Kidney epithelial cell (primary cell): ENCODE data around the gene ZP2. TPM values are rescaled to one million over a fixed set of nuclear protein-coding genes. Genes with fewer than 3 reads are reported as not detected.

Experiments used
- DNase-seq: peaks from one replicate; pipeline ENCODE4 v3.0.0-alpha.2; 2010; ENCODE audit warnings: low read depth
- H3K27me3 ChIP-seq: 2 replicates; pipeline ENCODE4 v1.6.0; 2011; ENCODE audit warnings: low read length; ENCODE audit not compliant: control insufficient read depth, insufficient read depth
- H3K36me3 ChIP-seq: 2 replicates; pipeline ENCODE4 v1.5.1; 2011; ENCODE audit warnings: low read length; ENCODE audit not compliant: control insufficient read depth, insufficient read depth
- H3K4me3 ChIP-seq: 2 replicates; pipeline ENCODE4 v1.5.1; 2011; ENCODE audit warnings: low read depth, mild to moderate bottlenecking, control low read depth, low read length
- CTCF ChIP-seq: IDR thresholded peaks from 2 replicates; pipeline ENCODE4 v1.5.1; 2011; ENCODE audit warnings: mild to moderate bottlenecking, moderate library complexity, low read length, control low read depth, inconsistent platforms; ENCODE audit not compliant: insufficient read depth, poor library complexity, severe bottlenecking
- total RNA-seq: library from RNA; depleted of rRNA; stranded (reverse); fragments of >200 nt; gene quantifications from 2 replicates; pipeline ENCODE4 v1.2.3, GENCODE V29; 2015

Gene ZP2
- total RNA-seq, 1 donor from 2014 or later, result not detected

DNA sequence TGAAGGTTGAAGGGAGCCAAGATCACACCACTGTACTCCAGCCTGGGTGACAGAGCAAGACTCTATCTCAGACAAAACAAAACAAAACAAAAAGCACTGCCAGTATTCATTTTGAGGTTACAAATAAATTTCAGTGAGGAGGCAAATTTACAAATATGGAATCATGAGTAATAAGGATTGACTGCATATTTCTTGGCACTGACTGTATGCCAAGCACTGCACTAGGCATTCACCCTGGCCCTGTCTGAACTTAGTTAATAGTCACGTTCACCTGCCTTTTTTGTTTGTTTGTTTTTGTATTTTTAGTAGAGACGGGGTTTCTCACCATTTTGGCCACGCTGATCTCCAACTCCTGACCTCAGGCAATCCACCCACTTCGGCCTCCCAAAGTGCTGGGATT, 47.8 kb downstream of the ZP2 start:
- no peak for DNase-seq
- Histone ChIP-seq H3K27me3 (no peaks in the 10 kb centered on the region), H3K4me3 (no peak overlapping the region), H3K36me3 (peaks cover 2% of the 10 kb centered on the region)
- no peak for TF ChIP-seq CTCF

GRCh38 chr16:21162661-21163151, 48.7 kb downstream of the ZP2 start:
- DNase-seq, result peak; percentile 19
- TF ChIP-seq CTCF, result no peak
- H3K36me3 ChIP-seq, result peaks cover 2% of the 10 kb centered on the region

GRCh38 chr16:21161211-21161610, 50.2 kb downstream of the ZP2 start:
- Histone ChIP-seq H3K27me3 (no peaks in the 10 kb centered on the region), H3K4me3 (no peak overlapping the region), H3K36me3 (no peaks in the 10 kb centered on the region)
- TF ChIP-seq CTCF, result no peak
- no peak for DNase-seq

More at GRCh38 chr16:21162661-21163151, 48.7 kb downstream of the ZP2 start:
- H3K4me3 ChIP-seq, result no peak overlapping the region
- H3K27me3 ChIP-seq, result no peaks in the 10 kb centered on the region

DNA sequence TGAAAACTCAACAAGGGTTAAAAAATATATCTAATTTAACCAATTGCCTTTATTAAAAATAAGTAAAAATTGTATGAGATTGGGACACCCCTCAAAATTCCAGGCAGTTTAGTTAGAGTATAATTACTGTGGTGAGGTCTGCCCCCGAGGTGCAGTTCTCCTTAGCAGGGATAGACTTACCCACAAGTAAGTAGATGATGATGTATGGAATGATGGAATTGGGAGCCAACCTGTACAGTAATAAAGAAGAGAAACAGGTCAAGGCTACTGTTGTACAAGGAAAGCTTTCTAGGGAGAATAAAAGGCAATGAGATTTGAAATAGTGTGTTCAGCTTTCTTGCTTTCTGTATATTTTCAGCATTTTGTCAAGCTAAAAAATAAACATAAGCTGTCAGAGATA, 51.1 kb downstream of the ZP2 start:
- TF ChIP-seq CTCF, result no peak
- H3K36me3 ChIP-seq, result no peaks in the 10 kb centered on the region
- DNase-seq, result no peak
- H3K4me3 ChIP-seq, result no peak overlapping the region
- H3K27me3 ChIP-seq, result no peaks in the 10 kb centered on the region

DNA sequence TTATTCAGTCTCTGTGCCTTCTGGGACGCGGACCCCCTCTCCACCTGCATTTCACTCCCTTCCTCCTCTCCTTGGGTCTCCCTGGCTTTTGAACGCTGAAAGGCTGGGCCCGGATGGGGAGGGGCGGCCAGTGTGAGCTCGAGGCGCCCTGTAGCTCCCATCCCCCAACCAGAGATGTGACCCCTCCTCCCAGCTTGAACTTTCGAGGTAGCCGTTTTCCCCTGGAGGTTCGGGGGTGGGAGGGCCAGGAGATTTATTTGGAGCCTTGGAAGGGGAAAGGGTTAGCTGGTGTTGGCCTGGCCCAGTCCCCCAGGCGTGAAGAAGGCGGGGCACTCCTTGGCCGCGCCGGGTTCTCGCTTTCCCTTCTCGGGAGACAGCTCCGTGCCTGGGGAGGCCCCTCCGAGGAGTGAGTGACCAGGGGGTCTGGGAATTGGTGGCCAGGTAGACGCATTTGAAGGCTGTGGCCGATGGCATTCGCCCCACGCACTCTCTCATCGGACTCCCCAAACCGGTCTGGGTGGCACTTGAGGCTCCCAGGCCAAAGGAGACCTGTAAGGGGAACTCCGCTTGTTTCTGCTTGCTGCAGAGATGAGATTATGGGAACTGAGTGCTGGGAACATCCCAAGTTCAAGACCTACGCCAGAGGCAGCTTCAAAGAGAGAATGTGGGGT, 52.0 kb downstream of the ZP2 start:
- DNase-seq, result no peak
- no peak for TF ChIP-seq CTCF
- Histone ChIP-seq H3K4me3 (peak overlapping the region; percentile 68), H3K27me3 (no peaks in the 10 kb centered on the region), H3K36me3 (no peaks in the 10 kb centered on the region)
